Middle frontal gyrus (tissue), 1 donor: ENCODE data around the gene TGIF2LX.
"Not testable (repeated sequence)": the region's sequence is repeated elsewhere in the genome, so short reads cannot be mapped to it uniquely, and the experiment has no call there.

Experiments used
- DNase-seq: peaks from one replicate; pipeline ENCODE4 v3.0.0-alpha.2; 2015; ENCODE audit warnings: low spot score; ENCODE audit errors: extremely low spot score

TGIF2LX gene

GRCh38 chrX:89921665-89922064 lies at the start of gene TGIF2LX:
TGIF2LX (plus strand) TSS chrX:89921908; CDS start chrX:89922086, 178 bp downstream.
- not testable (repeated sequence) for DNase-seq

- DNase-seq = not testable (repeated sequence)
Measured at GRCh38 chrX:89922338-89922934, 728 bp downstream of the TGIF2LX start.

GRCh38 chrX:89943077-89943476 lies 21.4 kb downstream of the TGIF2LX start:
- not testable (repeated sequence) for DNase-seq

- not testable (repeated sequence) for DNase-seq
Measured at GRCh38 chrX:89965588-89965987, 43.9 kb downstream of the TGIF2LX start.
